Measurements from ENCODE around the gene ZNF579. TPM values are rescaled to one million over a fixed set of nuclear protein-coding genes. Genes with fewer than 3 reads are reported as not detected.

The ZNF579 gene
- total and polyA plus RNA-seq, 2 of the 13 experiments (the other 11 are each of a cell fraction or from before 2014, with no cell fraction given) = 2.1 to 2.9 TPM

DNA sequence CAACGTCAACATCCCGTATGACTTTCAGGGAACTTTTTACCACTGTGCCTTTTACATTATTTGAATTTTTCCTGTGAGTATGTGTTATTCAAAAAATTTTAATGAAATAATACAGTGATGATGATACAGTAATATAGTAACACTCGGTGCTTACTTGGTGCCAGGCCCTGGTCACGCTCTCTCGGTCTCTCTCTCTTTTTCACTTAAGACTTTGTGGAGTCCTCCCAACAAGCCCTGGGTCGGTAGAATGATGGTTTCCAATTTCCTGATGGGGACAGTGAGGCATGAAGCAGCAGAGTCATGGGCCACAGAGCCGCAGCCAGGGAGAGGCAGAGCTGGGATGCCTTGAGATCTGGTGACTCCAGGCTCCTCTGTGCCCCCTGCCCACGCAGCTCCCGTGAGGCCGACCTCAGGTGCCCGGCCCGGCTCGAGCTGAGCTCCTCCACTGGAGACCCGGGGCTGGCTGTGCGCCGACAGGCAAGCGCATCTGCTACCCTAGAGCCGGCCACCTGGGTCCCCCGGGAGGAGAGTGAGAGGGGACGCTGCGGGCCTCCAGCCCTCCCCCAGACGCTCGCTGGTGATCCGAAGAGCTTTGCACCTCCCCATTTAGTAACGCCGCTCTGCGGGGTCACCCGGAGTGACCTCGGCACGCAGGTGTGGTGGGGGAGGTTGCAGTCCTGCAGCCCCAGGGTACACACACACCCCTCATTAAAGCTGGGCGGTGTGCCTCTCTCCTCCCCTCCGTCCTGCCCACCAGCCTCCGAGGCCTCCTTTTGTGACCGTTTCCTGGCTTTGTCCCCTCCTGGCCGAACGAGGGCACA is 30.9 kb downstream of the ZNF579 start (continued):
- TF ChIP-seq, protein P1, sequence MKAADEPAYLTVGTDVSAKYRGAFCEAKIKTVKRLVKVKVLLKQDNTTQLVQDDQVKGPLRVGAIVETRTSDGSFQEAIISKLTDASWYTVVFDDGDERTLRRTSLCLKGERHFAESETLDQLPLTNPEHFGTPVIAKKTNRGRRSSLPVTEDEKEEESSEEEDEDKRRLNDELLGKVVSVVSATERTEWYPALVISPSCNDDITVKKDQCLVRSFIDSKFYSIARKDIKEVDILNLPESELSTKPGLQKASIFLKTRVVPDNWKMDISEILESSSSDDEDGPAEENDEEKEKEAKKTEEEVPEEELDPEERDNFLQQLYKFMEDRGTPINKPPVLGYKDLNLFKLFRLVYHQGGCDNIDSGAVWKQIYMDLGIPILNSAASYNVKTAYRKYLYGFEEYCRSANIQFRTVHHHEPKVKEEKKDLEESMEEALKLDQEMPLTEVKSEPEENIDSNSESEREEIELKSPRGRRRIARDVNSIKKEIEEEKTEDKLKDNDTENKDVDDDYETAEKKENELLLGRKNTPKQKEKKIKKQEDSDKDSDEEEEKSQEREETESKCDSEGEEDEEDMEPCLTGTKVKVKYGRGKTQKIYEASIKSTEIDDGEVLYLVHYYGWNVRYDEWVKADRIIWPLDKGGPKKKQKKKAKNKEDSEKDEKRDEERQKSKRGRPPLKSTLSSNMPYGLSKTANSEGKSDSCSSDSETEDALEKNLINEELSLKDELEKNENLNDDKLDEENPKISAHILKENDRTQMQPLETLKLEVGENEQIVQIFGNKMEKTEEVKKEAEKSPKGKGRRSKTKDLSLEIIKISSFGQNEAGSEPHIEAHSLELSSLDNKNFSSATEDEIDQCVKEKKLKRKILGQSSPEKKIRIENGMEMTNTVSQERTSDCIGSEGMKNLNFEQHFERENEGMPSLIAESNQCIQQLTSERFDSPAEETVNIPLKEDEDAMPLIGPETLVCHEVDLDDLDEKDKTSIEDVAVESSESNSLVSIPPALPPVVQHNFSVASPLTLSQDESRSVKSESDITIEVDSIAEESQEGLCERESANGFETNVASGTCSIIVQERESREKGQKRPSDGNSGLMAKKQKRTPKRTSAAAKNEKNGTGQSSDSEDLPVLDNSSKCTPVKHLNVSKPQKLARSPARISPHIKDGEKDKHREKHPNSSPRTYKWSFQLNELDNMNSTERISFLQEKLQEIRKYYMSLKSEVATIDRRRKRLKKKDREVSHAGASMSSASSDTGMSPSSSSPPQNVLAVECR (CRISPR knock-in tag; IDR thresholded peaks at IDR 0.05; ENCODE audit: borderline replicate concordance) = peak; percentile 37; the same call in 1 of the 2 replicates
- TF ChIP-seq, protein P2, sequence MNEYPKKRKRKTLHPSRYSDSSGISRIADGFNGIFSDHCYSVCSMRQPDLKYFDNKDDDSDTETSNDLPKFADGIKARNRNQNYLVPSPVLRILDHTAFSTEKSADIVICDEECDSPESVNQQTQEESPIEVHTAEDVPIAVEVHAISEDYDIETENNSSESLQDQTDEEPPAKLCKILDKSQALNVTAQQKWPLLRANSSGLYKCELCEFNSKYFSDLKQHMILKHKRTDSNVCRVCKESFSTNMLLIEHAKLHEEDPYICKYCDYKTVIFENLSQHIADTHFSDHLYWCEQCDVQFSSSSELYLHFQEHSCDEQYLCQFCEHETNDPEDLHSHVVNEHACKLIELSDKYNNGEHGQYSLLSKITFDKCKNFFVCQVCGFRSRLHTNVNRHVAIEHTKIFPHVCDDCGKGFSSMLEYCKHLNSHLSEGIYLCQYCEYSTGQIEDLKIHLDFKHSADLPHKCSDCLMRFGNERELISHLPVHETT (CRISPR knock-in tag; conservative IDR thresholded peaks at IDR 0.05) = no peak
- TF ChIP-seq TCF12 (IDR thresholded peaks at IDR 0.05) (no peak), TCF12 (CRISPR knock-in tag; IDR thresholded peaks at IDR 0.05) (no peak), AGO1 (IDR thresholded peaks at IDR 0.05; ENCODE audit: low read depth, low read length, poor library complexity, severe bottlenecking) (no peak), ZNF33B (CRISPR knock-in tag; IDR thresholded peaks at IDR 0.05) (no peak), ZNF331 (CRISPR knock-in tag; IDR thresholded peaks at IDR 0.05) (peak; percentile 11; the same call in 1 of the 2 replicates), MXD3 (CRISPR knock-in tag; IDR thresholded peaks at IDR 0.05) (no peak), ZNF343 (CRISPR knock-in tag; IDR thresholded peaks at IDR 0.05) (no peak), ZMYM2 (CRISPR knock-in tag; IDR thresholded peaks at IDR 0.05) (no peak), ZNF616 (CRISPR knock-in tag; IDR thresholded peaks at IDR 0.05; ENCODE audit: low read depth) (no peak), HDAC6 (IDR thresholded peaks at IDR 0.05; ENCODE audit: low read depth, low read length) (no peak), HINFP (CRISPR knock-in tag; IDR thresholded peaks at IDR 0.05; ENCODE audit: low read depth) (no peak), CEBPG (CRISPR knock-in tag; IDR thresholded peaks at IDR 0.05) (no peak), ZNF674 (CRISPR knock-in tag; IDR thresholded peaks at IDR 0.05; ENCODE audit: low read depth) (no peak), SPEN (CRISPR knock-in tag; IDR thresholded peaks at IDR 0.05; ENCODE audit: low read depth) (no peak), AKAP8 (CRISPR knock-in tag; IDR thresholded peaks at IDR 0.05) (no peak), MAFK (conservative IDR thresholded peaks at IDR 0.05 in 1 of 2, IDR thresholded peaks at IDR 0.05 in 1 of 2; ENCODE audit: low read length in 2 of 2) (no peak), ZNF652 (CRISPR knock-in tag; IDR thresholded peaks at IDR 0.05; ENCODE audit: borderline replicate concordance, low read depth) (no peak)
- TF ChIP-seq, protein P3, sequence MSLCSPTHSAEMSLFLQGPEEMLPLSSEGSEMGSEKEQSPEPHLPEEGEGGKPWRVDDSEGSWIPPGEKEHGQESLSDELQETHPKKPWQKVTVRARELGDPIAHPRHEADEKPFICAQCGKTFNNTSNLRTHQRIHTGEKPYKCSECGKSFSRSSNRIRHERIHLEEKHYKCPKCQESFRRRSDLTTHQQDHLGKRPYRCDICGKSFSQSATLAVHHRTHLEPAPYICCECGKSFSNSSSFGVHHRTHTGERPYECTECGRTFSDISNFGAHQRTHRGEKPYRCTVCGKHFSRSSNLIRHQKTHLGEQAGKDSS (CRISPR knock-in tag; IDR thresholded peaks at IDR 0.05; ENCODE audit: borderline replicate concordance, low read depth) = 0 out of 2 replicates have a peak, but pooled peaks have one; percentile 19
